SJCRH30 (cell line): ENCODE measurements around the gene C5. TPM values are rescaled to one million over a fixed set of nuclear protein-coding genes. Genes with fewer than 3 reads are reported as not detected.
"Not testable (repeated sequence)": the region's sequence is repeated elsewhere in the genome, so short reads cannot be mapped to it uniquely, and the experiment has no call there.

Experiments
- DNase-seq, 2 experiments: peaks; one replicate each; pipeline ENCODE4 v3.0.0-alpha.2; 2015 to 2020
- H3K27ac ChIP-seq: fragments of 250-450 bp; sonication (Bioruptor Pico); 2 replicates; pipeline ENCODE4 v1.5.1; 2020; ENCODE audit warnings: mild to moderate bottlenecking, moderate library complexity
- H3K27me3 ChIP-seq: fragments of 250-450 bp; sonication (Bioruptor Pico); 2 replicates; pipeline ENCODE4 v1.5.1; 2020; ENCODE audit warnings: mild to moderate bottlenecking, moderate library complexity
- H3K36me3 ChIP-seq: fragments of 250-450 bp; sonication (Bioruptor Pico); 2 replicates; pipeline ENCODE4 v1.5.1; 2020; ENCODE audit warnings: mild to moderate bottlenecking, moderate library complexity
- H3K4me1 ChIP-seq: fragments of 250-450 bp; sonication (Bioruptor Pico); 2 replicates; pipeline ENCODE4 v1.5.1; 2020; ENCODE audit warnings: mild to moderate bottlenecking, moderate library complexity
- H3K4me3 ChIP-seq: fragments of 250-450 bp; sonication (Bioruptor Pico); 2 replicates; pipeline ENCODE4 v1.5.1; 2020; ENCODE audit warnings: mild to moderate bottlenecking, moderate library complexity
- H3K9me3 ChIP-seq: fragments of 250-450 bp; sonication (Bioruptor Pico); replicated peaks from 2 replicates; pipeline ENCODE4 v1.5.1; 2020; ENCODE audit warnings: mild to moderate bottlenecking, moderate library complexity
- total RNA-seq: library from RNA; depleted of rRNA; stranded (reverse); fragments of >200 nt; shearing (Covaris generic); gene quantifications from 2 replicates; pipeline ENCODE4 v1.2.3, GENCODE V29; 2014

The C5 gene
- total RNA-seq, 1 experiment from 2014 or later, result 2.6 TPM

- Histone ChIP-seq H3K27me3 (no peaks in the 10 kb centered on the region), H3K27ac (no peak overlapping the region)
These were observed 17.6 kb upstream of the C5 start for GRCh38 chr9:121067640-121068039.

DNA sequence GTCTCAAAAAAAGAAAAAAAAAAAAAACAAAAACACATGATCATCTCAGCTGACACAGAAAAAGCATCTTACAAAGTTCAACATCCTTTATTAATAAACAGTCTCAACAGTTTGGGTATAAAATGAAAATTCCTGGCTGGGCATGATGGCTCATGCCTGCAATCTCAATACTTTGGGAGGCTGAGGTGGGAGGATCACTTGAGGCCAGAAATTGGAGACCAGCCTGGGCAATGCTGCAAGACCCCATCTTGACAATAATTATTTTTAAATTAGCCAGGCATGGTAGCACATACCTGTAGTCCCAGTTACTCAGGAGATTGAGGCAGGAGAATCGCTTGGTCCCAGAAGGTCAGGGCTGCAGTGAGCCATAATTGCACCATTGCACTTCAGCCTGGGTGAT, 16.8 kb upstream of the C5 start:
- DNase-seq, result no peak
- no peaks in the 10 kb centered on the region for H3K4me1 ChIP-seq
- H3K27me3 ChIP-seq, result no peaks in the 10 kb centered on the region
- H3K9me3 ChIP-seq, result peaks cover 4% of the 10 kb centered on the region; the same call in 1 of the 2 replicates
- H3K36me3 ChIP-seq, result no peaks in the 10 kb centered on the region
- no peak overlapping the region for H3K27ac ChIP-seq
- no peak overlapping the region for H3K4me3 ChIP-seq

More at GRCh38 chr9:121067640-121068039, 17.6 kb upstream of the C5 start:
- no peak for DNase-seq
- no peaks in the 10 kb centered on the region for H3K36me3 ChIP-seq
- no peaks in the 10 kb centered on the region for H3K4me1 ChIP-seq
- H3K9me3 ChIP-seq, result peaks cover 4% of the 10 kb centered on the region; the same call in 1 of the 2 replicates
- no peak overlapping the region for H3K4me3 ChIP-seq

- H3K36me3 ChIP-seq, result no peaks in the 10 kb centered on the region
- no peak overlapping the region for H3K4me3 ChIP-seq
- no peaks in the 10 kb centered on the region for H3K4me1 ChIP-seq
- H3K27ac ChIP-seq, result no peak overlapping the region
- peak; percentile 53 to 84 for DNase-seq
- H3K9me3 ChIP-seq, result peaks cover 4% of the 10 kb centered on the region; the same call in 1 of the 2 replicates
- no peaks in the 10 kb centered on the region for H3K27me3 ChIP-seq
These were observed 10.0 kb upstream of the C5 start for GRCh38 chr9:121059998-121060636.

DNA sequence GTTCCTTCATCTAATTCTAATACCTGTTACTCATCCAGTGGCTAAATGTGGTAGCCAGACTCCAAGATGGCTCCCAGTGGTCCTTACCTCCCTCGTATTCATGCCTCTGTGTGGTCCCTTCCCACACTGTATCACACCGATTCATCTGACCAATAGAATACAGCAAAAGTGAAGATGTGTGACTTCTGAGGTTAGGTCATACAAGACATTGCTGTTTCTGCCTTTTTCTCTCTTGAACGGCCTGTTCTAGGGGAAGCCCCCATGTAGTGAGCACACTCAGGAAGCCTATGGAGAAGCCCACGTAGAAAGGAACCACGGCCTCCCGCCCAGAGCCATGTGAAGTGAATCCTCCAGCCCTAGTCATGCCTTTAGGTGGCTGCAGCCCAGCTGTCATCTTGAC, 9.4 kb upstream of the C5 start:
- Histone ChIP-seq H3K36me3 (no peaks in the 10 kb centered on the region), H3K4me1 (no peaks in the 10 kb centered on the region), H3K9me3 (peaks cover 4% of the 10 kb centered on the region; the same call in 1 of the 2 replicates), H3K4me3 (no peak overlapping the region), H3K27me3 (no peaks in the 10 kb centered on the region), H3K27ac (no peak overlapping the region)
- DNase-seq, result no peak

DNA sequence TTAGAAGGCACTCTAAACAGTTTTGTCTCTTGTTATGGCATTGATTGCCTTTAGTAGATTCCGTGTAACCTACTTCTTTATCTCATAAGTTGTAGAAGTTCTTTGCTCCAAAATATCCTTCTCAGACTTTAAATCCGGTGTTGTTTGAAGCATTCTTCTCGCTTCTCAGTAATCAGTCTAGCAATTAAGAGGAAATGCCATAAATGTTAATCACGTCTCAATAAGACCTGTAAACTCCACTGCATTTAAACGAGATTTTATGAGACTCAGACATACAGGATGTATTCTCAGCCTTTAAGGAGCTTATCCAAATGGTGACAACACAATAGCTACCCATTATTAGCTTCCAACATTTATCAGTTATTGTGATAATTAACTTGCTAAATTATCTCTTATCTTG, 7.7 kb upstream of the C5 start:
- H3K27ac ChIP-seq, result no peak overlapping the region
- peaks cover 4% of the 10 kb centered on the region; the same call in 1 of the 2 replicates for H3K9me3 ChIP-seq
- no peaks in the 10 kb centered on the region for H3K27me3 ChIP-seq
- H3K4me1 ChIP-seq, result no peaks in the 10 kb centered on the region
- H3K36me3 ChIP-seq, result no peaks in the 10 kb centered on the region
- no peak for DNase-seq
- no peak overlapping the region for H3K4me3 ChIP-seq

- no peak overlapping the region for H3K27ac ChIP-seq
- no peaks in the 10 kb centered on the region for H3K27me3 ChIP-seq
- peaks cover 4% of the 10 kb centered on the region; the same call in 1 of the 2 replicates for H3K9me3 ChIP-seq
- DNase-seq, result peak in 1 of 2 experiments; percentile 24
- no peaks in the 10 kb centered on the region for H3K4me1 ChIP-seq
- H3K4me3 ChIP-seq, result no peak overlapping the region
- H3K36me3 ChIP-seq, result no peaks in the 10 kb centered on the region
These were observed 5.6 kb upstream of the C5 start for GRCh38 chr9:121055642-121056143.

DNA sequence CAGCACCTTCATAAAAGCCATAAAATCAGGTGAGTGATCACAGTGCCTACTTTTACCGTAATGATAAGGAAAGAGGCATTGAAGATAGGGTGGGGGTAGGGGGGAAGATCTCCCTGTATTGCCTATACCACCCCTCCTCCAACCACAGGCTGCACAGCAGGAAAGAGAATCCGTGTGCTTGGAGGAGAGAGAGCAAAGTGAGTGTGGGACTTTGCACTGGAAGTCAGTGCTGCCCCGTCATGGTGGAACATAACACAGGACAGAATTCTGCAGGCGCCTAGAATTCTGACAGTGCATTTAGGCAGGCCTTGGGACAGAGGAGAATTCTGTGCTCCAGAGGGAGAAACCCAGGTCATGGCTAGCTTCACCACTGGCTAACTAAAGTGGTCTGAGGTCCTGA, 3.5 kb upstream of the C5 start:
- peaks cover 4% of the 10 kb centered on the region; the same call in 1 of the 2 replicates for H3K9me3 ChIP-seq
- no peak for DNase-seq
- no peaks in the 10 kb centered on the region for H3K36me3 ChIP-seq

DNA sequence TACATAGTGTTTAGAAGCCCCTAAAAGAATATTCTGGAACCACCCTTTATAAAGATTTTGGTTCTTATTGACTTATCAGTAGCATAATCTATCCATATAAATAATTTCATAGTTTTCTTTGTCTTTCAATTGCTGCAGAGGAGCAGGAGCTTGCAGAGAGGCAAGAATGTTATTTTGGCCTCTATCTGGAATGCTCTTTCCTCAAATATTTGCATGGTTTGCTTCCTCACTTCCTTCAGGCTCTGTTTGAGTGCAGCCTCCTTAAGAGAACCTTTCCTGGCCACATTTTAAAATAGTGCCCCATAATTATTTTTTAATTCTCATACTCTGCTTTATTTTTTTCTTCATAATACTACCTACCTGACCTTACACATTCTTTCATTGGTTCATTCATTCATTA, 1.5 kb downstream of the C5 start:
- H3K4me3 ChIP-seq, result no peak overlapping the region
- no peaks in the 10 kb centered on the region for H3K27me3 ChIP-seq
- H3K4me1 ChIP-seq, result no peaks in the 10 kb centered on the region
- no peak overlapping the region for H3K27ac ChIP-seq
- H3K36me3 ChIP-seq, result no peaks in the 10 kb centered on the region
- DNase-seq, result no peak
- no peaks in the 10 kb centered on the region for H3K9me3 ChIP-seq

More for the DNA sequence above, 3.5 kb upstream of the C5 start:
- Histone ChIP-seq H3K4me1 (no peaks in the 10 kb centered on the region), H3K27me3 (no peaks in the 10 kb centered on the region), H3K4me3 (no peak overlapping the region), H3K27ac (no peak overlapping the region)

- no peak for DNase-seq
- Histone ChIP-seq H3K4me1 (no peaks in the 10 kb centered on the region), H3K27ac (no peak overlapping the region), H3K27me3 (no peaks in the 10 kb centered on the region), H3K36me3 (no peaks in the 10 kb centered on the region), H3K4me3 (no peak overlapping the region), H3K9me3 (no peaks in the 10 kb centered on the region)
These were observed 1.9 kb downstream of the C5 start for GRCh38 chr9:121048175-121048574.

GRCh38 chr9:121038804-121039203, 11.3 kb downstream of the C5 start:
- Histone ChIP-seq H3K36me3 (no peaks in the 10 kb centered on the region), H3K27ac (peak overlapping the region; percentile 16), H3K4me3 (no peak overlapping the region), H3K9me3 (no peaks in the 10 kb centered on the region), H3K4me1 (peaks cover 13% of the 10 kb centered on the region), H3K27me3 (no peaks in the 10 kb centered on the region)
- peak; percentile 45 to 61 for DNase-seq

GRCh38 chr9:121038362-121038761, 11.7 kb downstream of the C5 start:
- peaks cover 13% of the 10 kb centered on the region for H3K4me1 ChIP-seq
- no peaks in the 10 kb centered on the region for H3K36me3 ChIP-seq
- H3K4me3 ChIP-seq, result no peak overlapping the region
- H3K27ac ChIP-seq, result peak overlapping the region; percentile 16
- H3K27me3 ChIP-seq, result no peaks in the 10 kb centered on the region
- H3K9me3 ChIP-seq, result no peaks in the 10 kb centered on the region
- DNase-seq, result no peak

- DNase-seq, result not testable (repeated sequence)
These were observed 14.4 kb downstream of the C5 start for GRCh38 chr9:121035717-121036116.

DNA sequence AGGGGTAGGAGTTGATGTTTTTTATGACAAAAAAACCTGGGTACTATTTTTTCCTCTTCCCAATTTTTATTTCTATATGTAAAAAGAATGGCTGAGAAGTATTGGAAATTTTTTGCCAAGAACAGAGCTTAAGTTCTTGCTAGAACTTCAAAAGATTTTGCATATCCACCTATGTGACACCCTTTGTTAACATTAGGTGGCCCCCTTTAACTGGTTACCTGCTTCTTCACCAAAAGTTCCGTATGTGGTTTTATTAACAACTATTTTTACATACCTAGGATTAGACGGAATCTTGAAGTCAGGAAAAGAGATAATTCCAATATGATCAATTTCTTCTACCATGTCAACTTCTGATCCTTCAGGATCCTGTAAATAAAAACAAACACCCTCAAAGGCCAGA, 15.5 kb downstream of the C5 start:
- no peak for DNase-seq
- H3K27ac ChIP-seq, result no peak overlapping the region
- H3K4me1 ChIP-seq, result peaks cover 13% of the 10 kb centered on the region
- no peaks in the 10 kb centered on the region for H3K36me3 ChIP-seq
- H3K4me3 ChIP-seq, result no peak overlapping the region
- no peaks in the 10 kb centered on the region for H3K9me3 ChIP-seq
- no peaks in the 10 kb centered on the region for H3K27me3 ChIP-seq

More at GRCh38 chr9:121035717-121036116, 14.4 kb downstream of the C5 start:
- H3K36me3 ChIP-seq, H3K27me3 ChIP-seq, H3K4me3 ChIP-seq, H3K9me3 ChIP-seq, H3K27ac ChIP-seq: not testable (repeated sequence)
- peaks cover 13% of the 10 kb centered on the region for H3K4me1 ChIP-seq

DNA sequence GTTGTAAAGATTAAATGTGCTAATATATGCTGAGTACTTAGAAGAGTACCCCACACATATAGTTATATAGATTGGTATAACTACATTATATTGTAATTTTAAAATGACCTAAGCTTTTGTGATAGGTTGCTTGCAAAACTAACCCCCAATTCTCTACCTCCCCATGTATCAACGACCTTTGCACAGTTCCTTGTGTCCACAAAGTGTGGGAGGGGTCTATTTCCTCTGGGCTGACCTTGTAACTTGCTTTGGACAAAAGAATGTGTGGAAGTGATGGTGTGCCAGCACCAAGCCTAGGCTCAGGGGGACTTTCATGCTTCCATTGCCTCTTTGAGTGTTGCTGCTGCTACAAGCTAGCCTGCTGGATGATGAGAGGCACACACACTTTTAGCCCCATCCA, 20.6 kb downstream of the C5 start:
- Histone ChIP-seq H3K36me3 (no peaks in the 10 kb centered on the region), H3K27me3 (no peaks in the 10 kb centered on the region), H3K4me1 (no peaks in the 10 kb centered on the region), H3K9me3 (no peaks in the 10 kb centered on the region), H3K4me3 (no peak overlapping the region), H3K27ac (no peak overlapping the region)
- no peak for DNase-seq

GRCh38 chr9:121028285-121028684, 21.8 kb downstream of the C5 start:
- not testable (repeated sequence) for DNase-seq, H3K27me3 ChIP-seq, H3K36me3 ChIP-seq, H3K27ac ChIP-seq, H3K4me1 ChIP-seq, H3K4me3 ChIP-seq, H3K9me3 ChIP-seq

DNA sequence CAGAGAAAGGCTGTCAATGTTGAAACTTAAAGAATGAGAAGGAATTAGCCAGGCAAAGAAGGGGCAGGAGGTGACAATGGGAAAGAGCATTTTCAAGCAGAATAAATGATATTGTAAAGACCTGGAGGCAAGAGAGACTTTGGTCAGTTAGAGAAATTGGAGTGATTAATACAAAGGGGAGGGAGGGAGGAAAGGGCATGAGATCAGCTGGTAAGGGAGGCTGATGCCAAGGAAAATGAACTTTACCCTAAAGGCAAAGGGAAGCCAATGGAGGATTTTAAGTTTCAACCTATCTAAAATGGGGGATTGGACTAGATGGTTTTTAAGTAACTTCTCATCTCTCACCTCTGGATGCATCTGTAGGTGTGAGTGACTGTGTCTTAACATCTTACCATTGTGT, 23.3 kb downstream of the C5 start:
- H3K36me3 ChIP-seq, result no peaks in the 10 kb centered on the region
- H3K4me1 ChIP-seq, result no peaks in the 10 kb centered on the region
- no peak overlapping the region for H3K27ac ChIP-seq
- DNase-seq, result no peak
- no peak overlapping the region for H3K4me3 ChIP-seq
- no peaks in the 10 kb centered on the region for H3K9me3 ChIP-seq
- H3K27me3 ChIP-seq, result no peaks in the 10 kb centered on the region
